DMS79 (cell line): Measurements from ENCODE around the gene CHST15.
"Not testable (repeated sequence)": the region's sequence is repeated elsewhere in the genome, so short reads cannot be mapped to it uniquely, and the experiment has no call there.

Experiments
- DNase-seq: peaks from one replicate; lab custom pipeline; 2025; lab: John Stamatoyannopoulos, UW

Gene CHST15

DNA sequence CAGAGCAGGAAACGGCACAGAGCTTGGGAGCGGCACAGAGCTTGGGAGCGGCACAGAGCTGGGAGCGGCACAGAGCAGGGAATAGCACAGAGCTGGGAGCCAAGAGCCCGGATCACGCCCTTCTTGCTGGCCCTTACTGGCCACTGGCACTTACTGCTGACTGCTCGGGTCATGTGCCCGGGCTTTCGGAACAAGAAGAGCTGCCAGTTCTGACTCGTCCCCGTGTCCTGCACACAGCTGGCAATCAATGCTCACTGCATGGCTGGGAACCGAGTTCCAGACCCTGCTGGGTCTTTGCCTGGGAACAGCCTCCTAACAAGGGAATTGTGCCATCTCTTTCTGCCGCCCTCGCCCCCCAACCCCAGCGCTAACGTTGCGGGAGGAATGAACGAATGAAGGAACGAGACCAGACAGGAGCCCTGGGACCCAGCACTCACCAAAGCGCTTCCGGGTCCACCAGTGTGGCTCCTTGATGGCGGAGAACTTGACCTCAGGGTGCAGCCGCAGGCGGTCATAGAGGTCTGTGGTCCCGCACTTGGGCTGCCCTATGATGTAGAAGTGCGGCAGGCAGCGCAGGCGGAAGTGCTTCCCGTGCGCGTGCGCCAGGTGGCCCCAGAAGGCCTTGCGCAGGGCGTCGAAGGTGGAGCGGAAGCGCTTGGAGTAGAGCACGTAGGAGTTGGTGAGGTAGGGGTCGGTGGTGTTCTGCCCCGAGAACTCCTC lies 49.1 kb downstream of the CHST15 start:
- no peak for DNase-seq

DNA sequence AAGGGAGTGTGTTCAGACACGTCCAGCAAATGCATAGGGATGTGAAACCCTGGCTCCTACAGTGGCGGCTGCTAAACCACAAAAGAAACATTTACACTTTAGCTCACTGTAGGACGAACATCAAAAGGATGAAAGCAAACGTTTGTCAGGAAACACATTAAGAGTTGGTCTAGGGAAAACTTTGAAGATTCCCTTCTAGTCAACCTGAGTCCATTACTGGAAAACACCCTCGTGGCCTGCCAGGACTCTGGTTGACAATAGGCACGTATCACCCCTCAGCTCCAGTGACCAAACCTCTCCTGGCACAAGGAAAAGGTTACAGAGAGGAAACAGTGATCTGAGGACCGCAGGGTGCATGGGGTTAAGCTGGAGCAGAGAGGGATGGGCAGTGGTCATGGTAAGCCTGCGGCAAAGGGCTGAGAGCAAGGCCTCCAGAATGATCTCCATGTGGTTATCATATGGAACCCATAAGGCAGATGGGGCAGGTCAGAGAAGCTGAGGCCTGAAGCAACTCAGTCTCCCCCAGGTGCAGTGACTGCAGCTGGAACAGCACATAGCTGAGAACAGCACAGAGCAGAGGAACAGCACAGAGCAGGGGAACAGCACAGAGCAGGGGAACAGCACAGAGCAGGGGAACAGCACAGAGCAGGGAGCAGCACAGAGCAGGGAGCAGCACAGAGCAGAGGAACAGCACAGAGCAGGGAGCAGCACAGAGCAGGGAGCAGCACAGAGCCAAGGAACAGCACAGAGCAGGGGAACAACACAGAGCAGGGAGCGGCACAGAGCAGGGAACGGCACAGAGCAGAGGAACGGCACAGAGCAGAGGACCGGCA lies 49.9 kb downstream of the CHST15 start:
- no peak for DNase-seq

DNA sequence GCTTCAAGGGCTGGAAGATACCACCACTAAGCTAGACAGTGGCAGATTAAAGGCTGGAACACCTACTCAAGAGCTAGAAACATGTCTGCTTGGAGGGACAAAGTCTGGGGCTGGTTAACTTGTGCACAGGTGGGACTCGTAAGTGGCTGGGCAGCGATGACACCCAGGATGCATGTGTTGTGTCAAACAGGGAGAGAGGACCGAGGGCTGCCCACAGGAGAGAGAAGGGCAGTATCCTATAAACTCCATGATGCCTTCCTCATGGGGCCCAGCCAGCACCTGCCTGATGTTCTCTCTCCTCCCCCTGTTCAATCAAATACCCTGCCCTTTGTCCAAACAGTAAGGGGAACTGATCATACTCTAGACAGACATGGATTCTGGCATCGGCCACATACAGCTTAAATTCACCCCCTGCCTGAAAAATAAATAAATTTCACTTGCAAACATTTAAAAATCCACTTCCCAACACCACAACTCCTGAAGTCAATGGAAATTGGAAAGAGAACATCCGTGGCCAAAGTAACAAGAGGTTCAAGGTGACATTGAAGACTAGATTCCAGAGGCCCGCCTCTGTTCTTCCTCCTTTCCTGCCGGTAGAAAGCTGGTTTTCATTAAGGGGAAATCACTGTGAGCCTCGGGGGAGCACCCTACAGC lies 50.6 kb downstream of the CHST15 start:
- no peak for DNase-seq

DNA sequence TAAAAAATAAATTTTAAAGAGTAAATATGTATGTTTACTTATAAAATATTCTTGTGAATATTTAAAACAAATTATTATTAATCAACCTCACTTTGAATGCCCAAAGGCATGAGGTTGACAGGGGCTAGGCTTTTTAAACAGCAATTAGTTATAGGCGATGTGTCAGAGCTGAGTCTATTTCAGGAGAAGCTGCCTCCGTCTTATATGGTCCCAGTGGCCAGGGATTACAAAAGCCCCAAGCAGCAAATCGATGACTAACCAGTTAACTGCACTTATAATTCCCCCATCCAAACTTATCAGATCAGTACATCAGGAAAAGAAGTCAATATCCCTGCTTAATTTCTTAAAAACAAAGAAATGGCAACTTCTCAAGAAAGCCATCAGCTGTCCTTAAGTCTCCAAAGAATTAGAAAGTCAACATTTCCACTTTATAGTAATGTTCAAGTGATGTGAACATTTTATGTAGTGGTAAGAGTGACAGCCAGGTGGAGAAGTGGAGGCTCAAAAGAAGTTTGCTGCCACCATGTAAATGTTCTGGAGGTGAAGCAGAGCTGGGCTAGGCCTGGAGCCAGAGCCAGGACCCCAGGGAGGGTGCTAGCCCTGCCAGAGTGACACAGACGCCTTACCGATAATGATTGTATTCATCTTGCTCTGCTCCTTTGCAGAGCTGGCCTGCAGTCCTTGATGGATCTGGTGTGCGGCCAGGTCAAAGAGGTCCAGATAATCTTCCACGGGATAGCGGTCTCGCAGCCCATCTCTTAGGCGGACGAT lies 51.5 kb downstream of the CHST15 start:
- DNase-seq = no peak

DNA sequence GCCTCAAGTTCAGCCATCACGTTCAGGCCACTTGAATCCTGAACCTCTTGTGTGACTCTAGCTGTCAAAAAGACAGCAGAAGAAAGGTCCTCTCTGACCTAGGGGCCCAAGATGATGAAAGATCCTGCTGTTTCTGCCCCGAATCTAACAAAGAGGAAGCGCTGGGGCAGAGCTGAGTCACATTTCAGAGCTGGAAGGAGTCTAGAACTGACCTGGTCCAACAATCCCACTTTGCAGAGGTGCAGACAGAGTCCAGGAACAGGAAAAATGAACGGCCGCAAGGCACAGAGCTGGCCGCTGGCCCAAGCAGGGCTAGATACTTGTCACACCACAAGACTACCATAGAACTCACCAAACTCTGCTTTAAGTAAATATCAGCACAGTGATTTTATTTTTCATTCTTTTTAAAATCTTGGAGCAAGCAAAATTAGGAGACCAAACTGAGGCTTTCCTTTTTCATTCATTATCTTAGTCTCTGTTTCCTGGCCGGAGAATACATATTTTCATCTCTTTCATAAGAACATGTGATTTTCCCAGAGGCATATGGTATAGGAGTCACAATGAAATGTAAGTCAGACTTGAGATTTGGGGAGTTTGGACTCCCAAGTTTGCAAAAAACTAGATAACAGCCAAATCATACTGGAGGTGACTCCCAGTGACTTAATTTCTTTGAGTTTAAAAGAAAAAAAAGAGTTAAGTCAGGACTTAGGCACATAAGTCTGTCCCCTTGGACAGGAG lies 52.8 kb downstream of the CHST15 start:
- no peak for DNase-seq

DNA sequence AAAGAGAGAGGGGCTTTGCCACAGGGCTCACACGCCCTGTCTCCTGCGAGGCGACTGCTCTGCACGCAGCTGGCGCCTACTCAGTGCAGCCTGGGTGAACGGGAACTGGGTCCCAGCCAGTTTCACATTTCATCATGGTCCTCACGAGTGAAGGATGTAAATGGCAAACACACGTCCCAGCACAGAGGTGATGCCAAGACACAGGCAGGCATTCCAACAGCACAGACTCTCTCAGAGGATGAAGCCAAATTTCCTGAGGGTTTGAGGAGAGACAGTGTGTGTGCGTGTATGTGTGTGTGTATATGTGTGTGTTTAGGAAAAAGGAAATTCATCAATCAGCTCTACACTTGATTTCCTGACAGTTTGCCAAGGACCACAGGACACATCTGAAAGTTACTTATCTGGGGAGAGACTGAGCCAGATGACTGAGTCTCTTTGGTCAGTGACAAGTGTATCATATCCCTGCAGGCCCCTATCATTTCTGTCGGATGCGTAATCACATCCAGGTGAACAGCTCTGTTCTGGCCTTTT lies 53.9 kb downstream of the CHST15 start:
- DNase-seq = no peak

DNA sequence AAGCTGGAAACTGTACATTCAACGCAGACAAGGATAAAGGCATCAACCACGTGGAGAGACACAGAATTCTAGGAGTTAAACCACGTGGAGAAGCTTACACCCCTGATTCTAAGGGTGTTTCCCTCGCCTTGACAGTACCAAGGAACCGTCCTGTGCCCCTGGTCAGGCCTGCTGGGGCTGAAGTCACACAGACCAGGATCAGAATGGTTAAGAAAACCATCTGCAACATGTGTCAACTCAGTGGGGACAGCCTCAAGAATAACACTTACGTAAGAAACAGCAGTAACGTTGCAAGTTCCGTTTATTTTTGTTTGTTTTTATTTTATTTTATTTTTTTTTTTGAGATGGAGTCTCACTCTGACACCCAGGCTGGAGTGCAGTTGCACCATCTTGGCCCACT lies 55.6 kb downstream of the CHST15 start:
- DNase-seq = no peak

DNA sequence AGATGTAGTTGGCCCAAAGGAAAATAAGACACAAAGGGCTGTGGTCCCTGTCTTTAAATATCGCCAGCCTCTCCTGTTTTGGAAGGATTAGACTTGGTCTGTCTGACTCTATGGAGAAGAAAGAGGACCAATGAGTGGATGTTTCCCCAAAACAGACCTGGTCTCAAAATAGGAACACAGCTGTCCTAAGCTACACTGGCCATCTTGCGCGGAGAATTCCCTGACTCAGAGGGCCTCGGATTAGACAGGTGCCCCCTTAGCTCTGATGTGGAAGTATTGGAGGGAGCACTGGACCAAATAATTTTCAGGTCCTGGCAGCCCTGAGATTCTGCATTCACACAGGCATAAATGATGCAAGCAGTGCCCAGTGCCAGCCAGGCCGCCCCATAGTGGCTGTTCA lies 56.1 kb downstream of the CHST15 start:
- no peak for DNase-seq

DNA sequence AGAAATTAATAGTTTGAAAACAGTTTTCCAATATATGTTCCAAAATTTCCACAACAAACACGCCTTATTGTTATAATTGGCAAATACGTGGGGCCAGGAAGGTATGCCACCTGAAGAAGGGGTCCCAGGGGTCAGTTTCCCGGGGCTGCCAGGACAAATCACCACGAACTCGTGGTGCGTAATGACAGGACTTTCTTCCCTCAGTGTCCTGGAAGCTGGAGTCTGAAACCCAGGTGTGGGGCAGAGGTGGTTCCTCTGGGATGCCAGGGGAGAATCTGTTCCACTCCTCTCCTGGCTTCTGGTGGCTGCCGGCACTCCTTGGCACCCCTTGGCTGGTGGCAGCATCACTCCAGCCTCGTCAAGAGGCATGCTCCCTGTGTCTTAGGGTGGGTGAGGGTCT lies 56.7 kb downstream of the CHST15 start:
- no peak for DNase-seq

DNA sequence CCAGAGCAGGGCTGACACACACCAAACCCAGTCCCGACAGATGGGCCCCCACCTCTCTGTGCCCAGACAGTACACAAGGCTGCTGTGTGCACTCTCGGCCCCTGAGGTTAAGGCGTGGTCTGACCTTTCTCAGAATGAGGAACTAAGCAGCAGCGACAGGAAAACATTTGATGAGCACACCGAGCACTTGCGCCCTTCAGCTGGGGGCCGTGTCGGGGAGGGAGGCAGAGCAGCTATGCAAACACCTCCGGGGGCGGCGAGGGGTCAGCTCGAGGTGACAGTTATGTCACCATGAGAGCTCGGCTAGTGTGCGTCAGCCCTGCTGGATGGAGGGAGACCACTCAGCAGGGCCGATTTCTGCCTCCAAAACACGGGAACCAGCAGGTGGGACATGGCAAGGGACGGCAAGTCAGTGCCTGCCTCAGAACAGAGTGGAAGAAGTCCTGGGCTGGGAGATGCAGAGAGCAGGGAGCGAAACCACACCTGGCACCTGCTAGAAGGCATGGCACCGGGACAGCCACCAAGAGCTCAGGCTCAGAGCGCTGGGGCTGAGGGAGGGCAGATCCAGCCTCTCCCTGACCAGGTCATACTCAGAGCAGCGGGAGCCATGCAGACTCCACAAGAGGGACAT lies 57.4 kb downstream of the CHST15 start:
- DNase-seq = no peak

DNA sequence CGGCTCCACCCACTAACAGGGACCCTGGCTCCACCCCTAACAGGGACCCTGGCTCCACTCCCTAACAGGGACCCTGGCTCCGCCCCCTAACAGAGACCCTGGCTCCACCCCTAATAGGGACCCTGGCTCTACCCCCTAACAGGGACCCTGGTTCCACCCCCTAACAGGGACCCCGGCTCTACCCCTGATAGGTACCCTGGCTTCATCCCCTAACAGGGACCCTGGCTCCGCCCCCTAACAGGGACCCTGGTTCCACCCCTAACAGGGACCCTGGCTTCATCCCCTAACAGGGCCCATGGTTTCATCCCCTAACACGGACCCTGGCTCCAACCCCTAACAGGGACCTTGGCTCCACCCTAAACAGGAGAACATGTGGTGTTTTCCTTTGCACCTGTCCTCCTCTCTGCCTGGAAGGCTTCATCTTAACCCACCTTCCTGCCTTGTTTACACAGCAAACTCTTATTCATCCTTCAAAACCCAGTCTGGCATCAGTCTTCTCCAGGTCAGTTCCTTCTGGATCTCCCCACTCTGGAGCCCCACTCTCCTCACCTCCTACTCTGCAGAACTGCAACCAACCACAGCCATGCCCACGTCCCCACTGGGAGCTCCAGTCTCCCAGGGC lies 58.0 kb downstream of the CHST15 start:
- DNase-seq = no peak

DNA sequence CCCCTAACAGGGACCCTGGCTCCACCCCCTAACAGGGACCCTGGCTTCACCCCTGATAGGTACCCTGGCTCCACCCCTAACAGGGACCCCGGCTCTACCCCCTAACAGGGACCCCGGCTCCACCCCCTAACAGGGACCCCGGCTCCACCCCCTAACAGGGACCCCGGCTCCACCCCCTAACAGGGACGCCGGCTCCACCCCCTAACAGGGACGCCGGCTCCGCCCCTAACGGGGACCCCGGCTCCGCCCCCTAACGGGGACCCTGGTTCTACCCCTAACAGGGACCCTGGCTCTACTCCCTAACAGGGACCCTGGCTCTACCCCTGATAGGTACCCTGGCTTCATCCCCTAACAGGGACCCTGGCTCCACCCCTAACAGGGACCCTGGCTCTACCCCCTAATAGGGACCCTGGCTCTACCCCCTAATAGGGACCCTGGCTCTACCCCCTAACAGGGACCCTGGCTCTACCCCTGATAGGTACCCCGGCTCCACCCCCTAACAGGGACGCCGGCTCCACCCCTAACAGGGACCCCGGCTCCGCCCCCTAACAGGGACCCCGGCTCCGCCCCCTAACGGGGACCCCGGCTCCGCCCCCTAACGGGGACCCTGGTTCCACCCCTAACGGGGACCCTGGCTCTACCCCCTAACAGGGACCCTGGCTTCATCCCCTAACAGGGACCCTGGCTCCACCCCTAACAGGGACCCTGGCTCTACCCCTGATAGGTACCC lies 58.7 kb downstream of the CHST15 start:
- not testable (repeated sequence) for DNase-seq

DNA sequence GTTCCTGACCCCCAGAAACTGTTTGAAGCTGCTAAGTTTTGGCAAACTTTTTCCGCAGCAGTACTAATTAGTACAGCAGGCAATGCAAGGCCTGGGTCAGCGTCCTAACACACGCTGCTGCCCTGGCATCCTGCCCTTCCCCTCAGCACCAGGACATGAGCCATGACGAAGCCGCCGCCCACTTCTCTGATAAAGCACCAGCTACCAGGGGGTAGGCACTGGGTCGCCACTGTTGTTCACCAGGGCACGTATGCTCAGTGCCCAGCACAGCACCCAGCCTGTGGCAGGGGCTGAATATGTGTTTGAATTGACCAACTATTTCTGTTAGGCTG lies 59.5 kb downstream of the CHST15 start:
- DNase-seq = no peak

DNA sequence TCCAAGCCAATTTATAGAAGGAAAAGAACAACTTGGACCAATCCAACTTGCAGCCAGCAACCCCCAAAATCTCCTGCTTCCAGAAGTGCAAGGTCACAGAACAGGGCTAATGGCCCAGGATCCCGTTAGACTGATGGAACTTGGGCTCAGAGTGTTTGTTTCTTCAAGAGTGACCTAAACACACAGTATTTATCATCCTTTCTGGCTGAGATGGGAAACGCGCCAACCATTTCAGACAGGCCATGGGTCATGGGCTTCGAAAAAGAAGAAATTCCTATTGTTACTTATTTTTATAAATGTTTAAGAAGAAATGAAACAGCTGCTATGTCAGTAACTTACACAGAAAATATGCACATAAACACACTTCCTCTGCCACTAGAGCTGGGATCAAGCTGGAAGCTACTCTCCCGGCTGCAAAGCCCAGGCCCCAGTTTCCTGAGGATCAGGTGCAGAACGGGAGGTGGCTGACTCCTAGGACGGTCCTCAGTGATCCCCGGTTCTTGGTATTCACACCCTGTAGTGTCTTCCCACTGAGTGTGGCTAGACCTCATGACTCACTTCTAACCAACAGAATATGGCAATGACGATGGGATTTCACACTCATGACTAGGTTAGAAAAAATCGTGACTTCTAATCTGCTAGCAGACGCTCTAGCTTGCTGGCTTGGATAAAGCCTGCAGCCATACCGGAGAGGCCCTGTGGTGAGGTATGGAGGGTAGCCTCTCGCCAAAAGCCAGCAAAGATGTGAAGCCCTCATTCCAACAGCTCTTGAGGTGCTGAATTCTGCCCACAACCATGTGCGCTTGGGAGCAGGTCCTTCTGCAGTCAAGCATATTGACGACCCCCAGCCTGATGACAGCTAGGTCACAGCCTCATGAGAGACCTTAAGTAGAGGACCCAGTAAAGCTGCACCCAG lies 60.2 kb downstream of the CHST15 start:
- no peak for DNase-seq

DNA sequence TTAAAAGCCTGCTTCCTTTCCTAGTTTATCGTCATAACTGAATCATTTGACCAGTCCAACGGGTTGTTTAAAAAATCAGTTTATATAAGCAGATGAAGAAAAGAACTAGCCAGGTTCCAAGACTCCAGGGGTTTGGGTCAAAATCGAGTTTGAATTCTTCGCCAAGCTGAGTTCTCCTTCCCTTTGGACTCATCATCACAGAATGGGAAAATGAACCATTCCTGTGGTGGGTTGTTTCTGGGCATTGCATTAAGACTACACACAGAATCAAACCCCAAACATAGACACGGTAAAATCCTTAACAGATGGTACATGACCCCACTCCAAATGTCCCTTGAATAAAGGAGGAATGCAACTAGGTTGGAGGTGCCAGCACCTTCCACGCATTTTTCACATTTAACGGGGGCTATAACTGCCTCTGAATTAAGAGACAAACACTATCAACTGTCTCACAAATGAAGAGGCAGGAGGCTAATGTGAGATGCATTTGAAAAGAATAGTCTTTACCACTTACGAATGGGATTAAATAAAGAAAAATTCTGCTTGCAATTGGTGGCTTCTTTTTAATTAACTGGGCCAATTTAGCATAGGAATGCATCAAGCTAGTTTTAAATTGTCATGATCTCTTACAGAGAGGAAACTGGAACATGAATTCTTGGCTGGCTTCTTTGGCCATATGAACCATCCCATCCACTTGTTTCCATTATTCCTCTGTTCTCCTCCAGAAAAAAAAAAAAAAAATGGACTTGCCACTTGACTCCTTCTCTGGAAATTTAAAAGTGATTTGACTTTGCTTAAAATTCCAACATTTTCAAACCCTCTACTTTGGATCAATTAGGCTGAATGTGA lies 61.1 kb downstream of the CHST15 start:
- DNase-seq = no peak

DNA sequence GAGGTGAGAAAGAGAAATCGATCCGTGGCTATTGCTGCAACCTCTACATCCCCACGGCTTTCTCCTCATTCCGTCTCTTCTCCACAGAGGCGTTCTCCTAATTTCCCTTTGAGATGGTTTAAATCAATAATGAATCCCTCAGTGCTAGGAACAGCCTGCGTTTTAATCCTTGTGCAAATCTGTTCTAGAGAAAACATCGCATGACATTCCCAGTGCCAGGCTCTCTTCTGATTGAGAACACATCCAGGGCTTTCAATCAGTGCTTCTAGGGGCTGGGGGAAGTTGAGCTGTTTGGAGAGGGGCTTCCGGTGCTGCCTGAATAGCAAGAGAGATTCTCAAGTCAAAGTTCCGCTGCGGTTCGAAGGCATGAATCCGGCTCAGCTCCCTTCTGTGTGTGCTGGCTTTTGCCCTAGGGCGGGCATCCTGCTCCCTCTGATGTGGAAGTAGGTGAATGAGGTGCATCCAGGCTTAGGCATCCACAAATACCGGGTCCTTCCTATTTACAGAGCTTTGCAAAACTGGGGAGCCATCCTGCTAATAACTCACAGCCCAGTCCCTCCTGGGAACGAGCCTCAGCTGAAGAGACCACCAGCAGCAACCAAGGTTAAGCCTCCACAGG lies 62.8 kb downstream of the CHST15 start:
- DNase-seq = no peak

DNA sequence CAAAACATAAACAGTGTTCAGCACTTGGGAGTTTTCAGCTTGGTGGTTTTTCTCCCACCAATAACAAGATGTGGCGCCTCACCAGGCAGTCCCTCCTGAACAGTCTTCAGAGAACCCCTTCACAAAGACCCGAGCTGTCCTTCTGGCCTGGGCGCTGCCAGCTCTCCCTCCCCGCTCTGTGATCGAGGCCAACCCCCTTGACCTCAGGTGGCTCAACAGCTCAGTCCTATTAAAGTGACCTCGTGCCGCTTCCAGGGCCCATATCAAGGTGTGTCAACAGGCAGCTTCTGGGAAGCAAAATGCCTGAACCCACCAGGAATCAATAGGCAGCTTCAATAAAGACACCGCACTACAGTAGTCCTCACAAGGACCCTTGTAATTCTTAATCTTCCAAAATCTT lies 63.3 kb downstream of the CHST15 start:
- no peak for DNase-seq
